PC-3 (cell line): ENCODE results near the gene MED12L. TPM values are rescaled to one million over a fixed set of nuclear protein-coding genes. Genes with fewer than 3 reads are reported as not detected.
A peak's percentile ranks its signal among the peaks of the same experiment; 100 is the strongest.

Source experiments
- ATAC-seq: fragments of 200-7000 bp; cut with Tn5 transposase; 2 replicates; pipeline ENCODE4 v1.9.1; 2020; ENCODE audit warnings: mild to moderate bottlenecking, moderate library complexity
- BruUV-seq: library from RNA; stranded (reverse); fragments of 400-500 nt; replicated peaks from 2 replicates; lab custom pipeline; 2021; lab: Mats Ljungman, UMichigan
- CTCF ChIA-PET: fragments of 300-600 bp; sonication (Branson Sonifier 250); formaldehyde crosslinking; loops from one replicate; lab custom pipeline; 2022; ENCODE audit warnings: antibody characterized with exemption; lab: Charles Lee
- POLR2A ChIA-PET: fragments of 300-600 bp; sonication (Branson Sonifier 250); formaldehyde crosslinking; loops from one replicate; lab custom pipeline; 2022; ENCODE audit warnings: antibody characterized with exemption; ENCODE audit not compliant: unreplicated experiment; lab: Charles Lee
- DNase-seq: peaks from one replicate; pipeline ENCODE4 v3.0.0-alpha.2; 2015
- H2AFZ ChIP-seq: fragments of 300-600 bp; sonication (generic); 2 replicates; pipeline ENCODE4 v1.6.0; 2016; ENCODE audit warnings: antibody characterized with exemption, low read length
- H3F3A ChIP-seq: fragments of 300-600 bp; sonication (generic); one replicate; pipeline ENCODE4 v1.6.0; 2017; ENCODE audit warnings: antibody characterized with exemption, low read length, control low read depth, mild to moderate bottlenecking; ENCODE audit not compliant: unreplicated experiment
- H3K27ac ChIP-seq: fragments of 300-600 bp; sonication (generic); 2 replicates; pipeline ENCODE4 v1.5.1; 2016; ENCODE audit warnings: mild to moderate bottlenecking, low read length
- H3K27me3 ChIP-seq: fragments of 300-600 bp; sonication (generic); 2 replicates; pipeline ENCODE4 v1.6.1; 2016; ENCODE audit warnings: low read length, mixed read lengths
- H3K36me3 ChIP-seq: fragments of 300-600 bp; sonication (generic); 2 replicates; pipeline ENCODE4 v1.6.1; 2016; ENCODE audit warnings: low read depth, mixed run types, low read length, mixed read lengths
- H3K4me1 ChIP-seq: fragments of 300-600 bp; sonication (generic); 2 replicates; pipeline ENCODE4 v1.5.1; 2016; ENCODE audit warnings: low read length; ENCODE audit not compliant: insufficient read depth
- H3K4me2 ChIP-seq: fragments of 300-600 bp; sonication (generic); 2 replicates; pipeline ENCODE4 v1.6.0; 2016; ENCODE audit warnings: low read length
- H3K4me3 ChIP-seq: fragments of 300-600 bp; sonication (generic); 2 replicates; pipeline ENCODE4 v1.5.1; 2016; ENCODE audit warnings: mild to moderate bottlenecking, low read length, mixed read lengths
- H3K79me2 ChIP-seq: fragments of 300-600 bp; sonication (generic); 2 replicates; pipeline ENCODE4 v1.6.1; 2017; ENCODE audit warnings: low read length, mixed read lengths
- H3K9ac ChIP-seq: fragments of 300-600 bp; sonication (generic); 2 replicates; pipeline ENCODE4 v1.6.0; 2016; ENCODE audit warnings: mild to moderate bottlenecking, low read length
- H3K9me2 ChIP-seq: fragments of 300-600 bp; sonication (generic); replicated peaks from 2 replicates; pipeline ENCODE4 v1.6.1; 2016; ENCODE audit warnings: mixed run types, low read length, mixed read lengths
- H3K9me3 ChIP-seq: fragments of 300-600 bp; sonication (generic); 2 replicates; pipeline ENCODE4 v1.6.1; 2016; ENCODE audit warnings: low read length, mixed read lengths
- H4K20me1 ChIP-seq: fragments of 300-600 bp; sonication (generic); 2 replicates; pipeline ENCODE4 v1.6.1; 2016; ENCODE audit warnings: low read length, mixed read lengths
- CTCF ChIP-seq: fragments of 300-600 bp; sonication (generic); conservative IDR thresholded peaks from 2 replicates; pipeline ENCODE4 v1.5.1; 2017; ENCODE audit warnings: antibody characterized with exemption, low read depth, mild to moderate bottlenecking, low read length
- EZH2 ChIP-seq: fragments of 300-600 bp; sonication (generic); IDR thresholded peaks from one replicate; pipeline ENCODE4 v1.6.1; 2017; ENCODE audit warnings: antibody characterized with exemption, mild to moderate bottlenecking, low read length; ENCODE audit not compliant: unreplicated experiment
- EZH2phosphoT487 ChIP-seq: fragments of 300-600 bp; sonication (generic); IDR thresholded peaks from 2 replicates; pipeline ENCODE4 v1.6.1; 2018; ENCODE audit warnings: mild to moderate bottlenecking, antibody characterized with exemption, low read length, borderline replicate concordance
- intact Hi-C: fragments of 100-400 bp; cut with micrococcal nuclease; formaldehyde crosslinking; loops from 2 replicates; pipeline ENCODE4 v1.9.0; 2023
- total RNA-seq: library from RNA; depleted of rRNA; stranded (reverse); fragments of >200 nt; gene quantifications from 2 replicates; pipeline ENCODE4 v1.2.3, GENCODE V29; 2014

Gene MED12L
- total RNA-seq, 1 experiment from 2014 or later: 0.55 TPM

- Histone ChIP-seq H3K4me1 (peaks cover 10% of the 10 kb centered on the region), H3K4me2 (0 out of 2 replicates have a peak overlapping the region, but pooled peaks have one; percentile 32), H3K9me2 (no peaks in the 10 kb centered on the region), H3K9me3 (no peaks in the 10 kb centered on the region), H2AFZ (no peak overlapping the region), H3K36me3 (no peaks in the 10 kb centered on the region), H3K4me3 (no peak overlapping the region), H4K20me1 (no peaks in the 10 kb centered on the region), H3K27ac (no peak overlapping the region), H3K9ac (no peak overlapping the region), H3K79me2 (no peaks in the 10 kb centered on the region), H3K27me3 (peaks cover 29% of the 10 kb centered on the region; the same call in 1 of the 2 replicates), H3F3A (no peaks in the 10 kb centered on the region)
- ChIA-PET POLR2A (no interaction called here), CTCF (no interaction called here)
- ATAC-seq: no peak
- intact Hi-C loops: no loop called here
- no TSS peak for BruUV-seq
- TF ChIP-seq EZH2phosphoT487 (no peak), CTCF (no peak), EZH2 (no peak)
- DNase-seq: no peak
Observed at GRCh38 chr3:151113343-151113742, 27.9 kb downstream of the MED12L start.

DNA sequence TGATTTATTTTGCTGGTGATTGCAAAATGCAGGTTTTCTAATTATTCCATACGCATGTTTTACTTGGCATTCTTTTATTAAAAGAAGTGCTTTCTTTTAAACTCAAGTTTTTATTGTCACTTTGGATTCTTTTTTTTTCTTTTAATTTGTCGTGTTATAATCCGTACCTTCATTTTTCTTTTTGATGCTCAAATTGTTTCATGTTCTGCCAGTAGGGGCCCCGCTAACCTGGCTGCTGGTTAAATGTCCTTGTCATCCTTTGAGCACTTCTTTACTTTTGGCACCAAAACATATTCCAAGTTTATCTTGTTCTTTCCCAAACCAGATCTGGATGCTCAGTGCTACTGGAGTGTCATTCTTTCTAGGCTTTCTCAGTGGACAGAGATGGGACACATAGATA, 31.6 kb downstream of the MED12L start:
- H3K9ac ChIP-seq: no peak overlapping the region
- H3K27ac ChIP-seq: no peak overlapping the region
- H3K4me1 ChIP-seq: peaks cover 10% of the 10 kb centered on the region
- no peaks in the 10 kb centered on the region for H3K36me3 ChIP-seq
- intact Hi-C loops: no loop called here
- H3K4me2 ChIP-seq: no peak overlapping the region
- DNase-seq (no peak), ATAC-seq (no peak; the same call in 1 of the 2 replicates)
- H3K4me3 ChIP-seq: no peak overlapping the region
- no peaks in the 10 kb centered on the region for H3K79me2 ChIP-seq
- ChIA-PET CTCF (no interaction called here), POLR2A (no interaction called here)
- no peaks in the 10 kb centered on the region for H3F3A ChIP-seq
- H3K9me2 ChIP-seq: no peaks in the 10 kb centered on the region
- peaks cover 42% of the 10 kb centered on the region for H3K27me3 ChIP-seq
- TF ChIP-seq CTCF: peak; percentile 48; the same call in 1 of the 2 replicates
- no peak for TF ChIP-seq EZH2phosphoT487
- TF ChIP-seq EZH2: no peak
- no peaks in the 10 kb centered on the region for H4K20me1 ChIP-seq
- H3K9me3 ChIP-seq: no peaks in the 10 kb centered on the region
- BruUV-seq: no TSS peak
- H2AFZ ChIP-seq: no peak overlapping the region

DNA sequence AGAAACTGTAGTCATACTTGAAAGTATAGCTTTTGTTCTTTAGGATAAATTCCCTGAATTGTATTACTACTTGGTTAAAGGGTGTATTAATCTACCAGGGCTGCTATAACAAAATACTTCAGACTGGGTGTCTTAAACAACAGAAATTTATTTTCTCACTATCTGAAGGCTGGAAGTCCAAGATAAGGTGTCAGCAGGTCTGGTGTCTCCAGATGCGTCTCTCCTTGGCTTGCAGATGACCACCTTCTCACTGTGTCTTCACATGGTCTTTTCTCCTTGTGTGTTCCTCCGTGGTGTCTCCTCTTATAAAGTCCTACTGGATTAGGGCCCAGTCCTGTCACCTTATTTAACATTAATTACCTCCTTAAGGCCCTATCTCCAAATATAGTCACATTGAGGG, 33.7 kb downstream of the MED12L start:
- intact Hi-C loops: no loop called here
- Histone ChIP-seq H4K20me1 (no peaks in the 10 kb centered on the region), H3K4me2 (no peak overlapping the region), H3K9me3 (no peaks in the 10 kb centered on the region), H3F3A (no peaks in the 10 kb centered on the region), H3K79me2 (no peaks in the 10 kb centered on the region), H3K27ac (no peak overlapping the region), H3K27me3 (peaks cover 29% of the 10 kb centered on the region), H3K36me3 (no peaks in the 10 kb centered on the region), H2AFZ (no peak overlapping the region), H3K9me2 (no peaks in the 10 kb centered on the region), H3K4me3 (no peak overlapping the region), H3K4me1 (peaks cover 5% of the 10 kb centered on the region), H3K9ac (no peak overlapping the region)
- ATAC-seq: no peak
- no peak for DNase-seq
- TF ChIP-seq CTCF (no peak), EZH2 (no peak), EZH2phosphoT487 (no peak)
- ChIA-PET CTCF (no interaction called here), POLR2A (no interaction called here)
- no TSS peak for BruUV-seq
